HL-60/S4 (cell line): ENCODE results near the gene ACSBG1.

Source experiments
- in situ Hi-C: fragments of 300-500 bp; cut with MboI; formaldehyde crosslinking; loops from 2 replicates; pipeline ENCODE4 v1.14.3; 2022; ENCODE audit warnings: low sequenced_read_pairs

Gene ACSBG1, protein sequence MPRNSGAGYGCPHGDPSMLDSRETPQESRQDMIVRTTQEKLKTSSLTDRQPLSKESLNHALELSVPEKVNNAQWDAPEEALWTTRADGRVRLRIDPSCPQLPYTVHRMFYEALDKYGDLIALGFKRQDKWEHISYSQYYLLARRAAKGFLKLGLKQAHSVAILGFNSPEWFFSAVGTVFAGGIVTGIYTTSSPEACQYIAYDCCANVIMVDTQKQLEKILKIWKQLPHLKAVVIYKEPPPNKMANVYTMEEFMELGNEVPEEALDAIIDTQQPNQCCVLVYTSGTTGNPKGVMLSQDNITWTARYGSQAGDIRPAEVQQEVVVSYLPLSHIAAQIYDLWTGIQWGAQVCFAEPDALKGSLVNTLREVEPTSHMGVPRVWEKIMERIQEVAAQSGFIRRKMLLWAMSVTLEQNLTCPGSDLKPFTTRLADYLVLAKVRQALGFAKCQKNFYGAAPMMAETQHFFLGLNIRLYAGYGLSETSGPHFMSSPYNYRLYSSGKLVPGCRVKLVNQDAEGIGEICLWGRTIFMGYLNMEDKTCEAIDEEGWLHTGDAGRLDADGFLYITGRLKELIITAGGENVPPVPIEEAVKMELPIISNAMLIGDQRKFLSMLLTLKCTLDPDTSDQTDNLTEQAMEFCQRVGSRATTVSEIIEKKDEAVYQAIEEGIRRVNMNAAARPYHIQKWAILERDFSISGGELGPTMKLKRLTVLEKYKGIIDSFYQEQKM

DNA sequence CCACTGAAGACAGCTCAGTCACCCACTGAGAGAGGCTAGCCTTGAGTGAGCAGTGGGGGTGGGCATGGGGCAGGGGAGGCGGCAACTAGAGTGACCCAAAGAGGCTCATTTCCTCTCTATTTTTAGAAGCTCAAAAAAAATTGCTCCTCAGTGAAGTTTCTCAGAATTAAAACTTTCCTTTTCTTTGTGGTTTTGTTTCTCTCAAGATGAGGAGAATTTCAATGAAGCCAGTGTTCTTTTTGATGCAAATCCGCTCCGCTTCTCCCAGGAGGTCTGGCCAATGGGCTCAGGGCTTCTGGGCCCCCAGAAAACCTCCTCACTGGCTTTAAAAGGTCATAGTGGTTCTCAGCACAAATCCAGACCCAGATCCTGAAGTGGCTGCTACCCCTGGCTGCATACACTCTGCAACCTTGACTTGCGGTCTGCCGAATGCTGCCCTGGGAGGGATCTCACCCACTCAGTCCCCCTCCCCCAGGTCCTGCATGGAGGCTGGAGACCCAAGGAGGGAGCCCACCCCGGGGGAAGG is at the start of gene ACSBG1:
TSS of gene ACSBG1 (minus strand) at position 51 of the 526 bp plus-strand sequence. CDS start 64 bp downstream, outside the sequence.
- in situ Hi-C loops = loop anchor here (10.0 kb wide), 2 partner anchors 120 to 270 kb away; no protein-coding TSS in a partner anchor

DNA sequence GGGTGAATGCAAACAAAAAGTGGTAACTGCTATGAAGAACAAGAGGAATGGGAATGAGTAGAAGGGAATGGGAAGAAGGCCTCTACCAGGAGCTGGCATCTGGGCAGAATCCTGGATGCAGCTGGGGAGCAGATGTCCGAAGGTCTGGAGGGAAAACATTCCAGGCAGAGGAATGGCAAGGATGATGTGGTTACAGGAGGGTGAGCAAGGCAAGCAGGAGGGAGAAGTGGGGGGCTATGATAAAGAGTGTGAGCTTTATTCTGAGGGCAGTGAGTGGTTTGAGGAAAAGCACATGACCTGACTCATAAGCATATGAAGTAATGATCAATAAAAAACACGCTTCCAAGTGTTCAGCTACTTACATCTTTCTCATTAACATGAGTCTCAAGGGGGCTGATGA is 48.0 kb upstream of the ACSBG1 start:
- in situ Hi-C loops = no loop called here

DNA sequence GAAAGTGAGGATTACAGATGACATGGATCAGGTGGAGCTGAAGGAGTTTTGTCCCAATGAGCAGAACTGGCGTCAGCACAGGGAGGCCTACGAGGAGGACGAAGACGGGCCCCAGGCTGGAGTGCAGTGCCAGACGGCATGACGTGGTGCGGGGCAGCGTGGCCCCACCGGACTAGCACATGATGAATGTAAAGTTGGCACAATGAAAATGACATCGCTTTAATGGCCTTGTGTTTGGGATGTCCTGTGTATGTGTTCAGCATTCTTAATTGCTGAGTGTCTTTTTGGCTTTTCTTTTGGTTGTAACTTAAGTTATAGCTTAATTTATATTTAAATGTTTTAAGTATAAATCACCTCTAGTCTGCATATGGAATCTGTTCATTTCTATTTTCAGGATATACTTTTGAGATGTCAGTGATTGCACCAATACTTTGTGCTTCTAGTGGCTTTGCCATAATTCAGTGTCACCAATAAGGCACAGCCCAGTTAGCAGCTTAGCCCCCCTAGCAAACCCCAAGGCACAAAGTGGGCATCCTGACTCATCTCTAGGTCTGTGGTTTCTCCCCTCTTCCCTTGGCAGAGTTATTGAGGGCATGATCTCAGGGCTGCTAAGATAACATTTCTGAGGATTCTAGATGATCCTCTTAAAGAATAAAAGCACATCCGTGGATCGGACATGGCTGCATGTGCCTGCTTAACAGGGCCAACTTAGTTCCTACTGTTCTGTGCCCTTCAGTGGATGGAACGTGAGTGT is 46.1 kb upstream of the ACSBG1 start:
- in situ Hi-C loops = no loop called here

DNA sequence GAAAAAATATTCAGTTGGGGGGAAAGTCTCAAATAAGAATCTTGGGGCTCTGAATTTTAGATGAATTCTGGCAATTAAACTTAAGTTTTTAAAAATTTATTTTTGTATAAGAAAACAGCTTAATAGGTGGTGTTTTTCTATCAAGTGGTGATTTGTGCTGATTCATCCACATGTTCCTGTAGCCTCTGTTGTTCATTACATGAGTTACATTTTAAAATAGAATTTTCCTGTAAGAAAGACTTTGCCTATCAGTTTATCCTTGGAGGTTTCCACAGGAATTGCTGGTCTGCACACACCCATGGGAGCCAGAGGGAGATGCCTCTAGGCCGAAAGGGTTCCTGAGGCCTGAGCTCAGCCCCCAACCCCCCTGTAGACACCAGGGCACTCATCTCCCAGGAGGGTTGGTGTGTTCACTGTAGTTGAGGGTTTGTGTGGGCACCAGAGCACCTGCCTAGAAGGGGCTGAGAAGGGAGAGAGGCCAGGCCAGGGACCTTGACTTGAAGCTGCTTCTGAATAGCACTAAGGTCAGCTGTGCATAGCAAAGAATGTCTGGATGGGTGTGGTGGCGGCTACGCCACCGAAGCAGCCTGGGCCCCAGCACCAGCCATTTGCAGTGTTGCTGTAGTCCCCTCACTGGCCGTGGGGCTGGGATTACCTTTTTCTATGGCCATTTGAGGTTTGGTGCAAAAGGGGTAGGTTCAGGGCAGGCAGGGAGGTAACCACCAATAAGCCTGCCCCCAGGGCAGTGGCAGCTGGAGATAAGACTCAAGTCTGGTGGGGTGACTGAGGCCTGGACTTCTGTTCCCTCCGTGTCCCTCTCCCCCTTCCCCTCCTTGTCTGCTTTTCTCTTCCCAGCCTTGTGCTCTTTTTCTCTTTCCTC is 41.9 kb upstream of the ACSBG1 start:
- in situ Hi-C loops = no loop called here

DNA sequence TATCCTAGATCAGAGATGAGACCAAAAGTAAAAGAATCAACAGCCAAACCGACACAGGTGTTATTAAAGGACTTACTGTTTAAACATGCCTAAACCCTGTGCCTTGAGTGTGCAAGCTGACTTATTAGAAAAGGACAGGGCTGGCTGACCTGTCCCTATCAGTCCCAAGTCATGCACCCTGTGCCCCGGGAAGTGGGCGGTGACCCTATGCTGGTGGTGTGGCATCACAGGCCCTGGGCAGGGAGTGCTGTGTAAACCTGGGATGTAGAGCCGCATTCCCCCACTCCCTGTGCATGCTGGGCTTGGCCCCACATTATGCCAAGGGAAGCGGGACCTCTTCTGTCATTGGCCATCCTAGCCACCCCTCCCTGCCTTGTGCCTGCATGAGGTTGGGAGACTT is 40.6 kb upstream of the ACSBG1 start:
- in situ Hi-C loops = no loop called here

DNA sequence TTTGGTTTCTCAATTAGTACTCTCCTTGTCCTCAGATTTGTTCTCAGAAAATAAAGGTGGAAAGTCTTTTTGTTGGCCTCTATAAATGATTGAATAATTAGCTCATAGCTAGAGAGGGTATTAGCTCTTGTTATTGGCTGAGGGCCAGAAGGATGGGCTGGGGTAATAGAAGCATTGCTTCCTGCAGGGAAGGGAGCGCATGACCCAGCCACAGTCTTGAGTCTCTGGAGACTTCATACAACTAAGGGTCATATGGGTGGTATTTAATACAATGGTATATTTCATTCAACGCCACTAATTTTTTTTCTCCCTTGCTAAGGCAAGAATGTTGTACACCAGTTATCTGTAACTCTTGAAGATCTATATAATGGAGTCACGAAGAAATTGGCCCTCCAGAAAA is 38.4 kb upstream of the ACSBG1 start:
- in situ Hi-C loops = no loop called here

DNA sequence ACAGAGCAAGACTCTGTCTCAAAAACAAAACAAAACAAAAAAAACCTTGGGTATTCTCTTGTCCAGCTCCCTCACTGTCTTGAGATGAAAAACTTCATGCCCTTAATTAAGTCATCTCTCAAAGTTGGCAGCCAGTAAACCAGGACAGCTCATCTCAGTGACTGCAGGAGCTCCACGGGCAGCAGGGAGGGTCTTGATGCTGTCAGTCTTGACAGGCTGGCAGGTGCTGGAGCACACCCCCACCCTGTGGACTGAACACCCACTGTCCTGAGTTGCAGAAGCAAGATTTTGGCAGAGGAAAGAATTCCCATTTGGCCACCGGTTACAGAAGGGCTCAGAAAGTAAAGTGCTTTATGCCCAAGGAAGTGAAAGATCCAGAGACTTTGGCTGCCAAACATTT is 38.0 kb upstream of the ACSBG1 start:
- in situ Hi-C loops = no loop called here

DNA sequence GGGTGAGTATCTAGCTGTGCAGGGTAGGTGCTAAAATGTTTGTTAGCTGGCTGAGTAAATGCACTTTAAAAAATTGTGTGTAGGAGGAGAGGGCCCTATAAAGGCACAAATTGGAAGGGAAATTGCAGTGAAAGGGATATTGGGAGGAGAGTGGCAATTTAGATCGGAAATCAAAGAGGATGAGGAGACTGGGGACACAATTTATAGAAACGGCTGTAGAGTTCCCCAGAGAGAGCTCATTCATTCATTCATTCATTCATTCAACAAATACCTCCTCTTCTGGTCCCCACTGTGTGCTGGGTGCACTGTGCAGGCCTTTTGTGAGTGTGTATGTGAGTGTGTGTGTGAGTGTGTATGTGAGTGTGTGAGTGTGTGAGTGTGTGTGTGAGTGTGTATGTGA is 32.4 kb upstream of the ACSBG1 start:
- in situ Hi-C loops = no loop called here

DNA sequence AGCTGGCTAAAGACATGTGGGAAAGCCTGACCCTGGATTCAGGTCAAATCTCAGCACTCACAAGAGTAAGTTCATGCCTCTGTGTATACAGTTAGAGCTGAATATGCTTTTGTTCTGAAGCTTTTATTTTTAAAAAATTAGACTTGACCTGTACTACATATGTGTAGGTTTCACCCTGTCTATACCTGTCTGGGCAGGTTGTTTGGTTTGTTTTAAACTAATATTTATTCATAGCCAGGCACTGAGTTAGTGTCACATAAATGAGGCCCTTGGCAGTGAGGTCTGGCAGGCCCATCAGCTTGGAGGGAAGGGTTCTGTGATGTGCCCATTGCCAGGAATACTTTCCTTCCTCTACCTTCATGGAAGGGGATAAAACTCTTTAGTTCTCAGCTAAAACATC is 31.9 kb upstream of the ACSBG1 start:
- in situ Hi-C loops = no loop called here

DNA sequence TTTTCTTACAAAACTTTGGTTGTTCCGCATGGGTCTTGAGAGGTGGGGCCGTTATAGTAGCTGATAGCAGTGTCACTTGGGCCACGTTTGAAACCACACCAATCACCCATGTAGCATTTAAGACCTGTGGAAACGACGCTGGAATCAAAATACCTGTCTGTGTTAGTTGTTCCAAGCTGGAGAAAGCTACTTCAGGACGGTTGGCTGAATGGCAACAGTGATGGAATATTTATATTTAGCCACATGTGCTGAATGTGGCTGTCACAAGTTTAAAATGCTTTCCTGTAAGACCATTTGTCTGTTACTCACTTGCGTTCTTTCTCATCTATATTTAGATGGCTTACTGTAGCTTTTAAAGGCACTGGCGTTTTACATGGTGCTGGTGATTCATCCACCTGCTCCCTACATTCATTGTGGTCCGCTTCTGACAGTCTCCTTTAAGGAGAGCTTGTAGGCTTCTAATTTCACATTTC is 31.4 kb upstream of the ACSBG1 start:
- in situ Hi-C loops = no loop called here

DNA sequence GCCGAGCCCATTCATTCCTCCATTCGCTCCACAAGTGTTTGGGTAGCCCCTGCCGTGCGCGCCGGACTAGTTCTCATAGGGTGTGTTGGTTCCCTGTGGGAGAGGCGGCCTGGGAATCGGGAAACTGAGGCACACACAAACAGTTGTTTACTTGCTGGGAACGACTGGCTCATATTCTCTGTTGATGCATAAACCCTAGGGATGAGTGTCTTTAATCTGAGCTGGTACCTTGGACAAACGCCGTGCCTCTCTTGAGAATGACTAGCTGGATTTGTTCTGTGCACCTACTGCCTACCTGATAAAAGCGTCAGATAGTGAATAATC is 30.7 kb upstream of the ACSBG1 start:
- in situ Hi-C loops = no loop called here

DNA sequence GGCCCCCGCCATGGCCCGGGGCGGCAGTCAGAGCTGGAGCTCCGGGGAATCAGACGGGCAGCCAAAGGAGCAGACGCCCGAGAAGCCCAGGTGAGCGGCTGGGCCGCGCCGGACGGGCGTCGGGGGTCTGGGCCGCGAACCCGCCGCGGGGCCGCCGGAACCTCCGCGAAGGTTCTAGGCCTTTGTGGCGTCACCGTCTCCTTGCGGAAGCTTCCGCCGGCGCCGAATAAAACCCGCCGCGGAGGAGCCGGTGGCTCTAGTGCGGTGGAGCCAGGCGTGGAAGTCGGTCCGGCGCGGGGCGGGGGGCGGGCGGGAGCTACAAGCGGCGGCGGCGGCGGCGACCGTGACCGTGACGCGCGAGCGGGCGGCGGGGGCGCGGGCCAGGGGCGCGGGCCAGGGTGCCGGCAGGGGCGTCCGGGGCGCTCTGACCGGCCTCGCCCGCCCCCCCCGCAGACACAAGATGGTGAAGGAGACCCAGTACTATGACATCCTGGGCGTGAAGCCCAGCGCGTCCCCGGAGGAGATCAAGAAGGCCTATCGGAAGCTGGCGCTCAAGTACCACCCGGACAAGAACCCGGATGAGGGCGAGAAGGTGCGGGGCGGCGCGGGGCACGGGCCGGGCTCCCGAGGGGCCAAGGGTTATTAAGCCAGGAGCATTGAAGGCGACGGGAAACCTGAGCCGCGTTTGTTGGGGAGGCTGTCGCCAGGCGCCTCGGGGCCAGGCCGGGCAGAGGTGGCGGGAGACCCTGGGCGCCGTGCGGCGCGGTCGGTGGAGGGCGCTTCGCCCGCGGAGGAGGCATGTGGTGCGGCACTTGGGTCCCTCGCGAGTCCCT is 30.2 kb upstream of the ACSBG1 start, which contains the start of gene DNAJA4:
TSS of gene DNAJA4 (plus strand) at position 259 of the 833 bp plus-strand sequence. CDS start at position 461, 202 bp downstream.
- in situ Hi-C loops = no loop called here

DNA sequence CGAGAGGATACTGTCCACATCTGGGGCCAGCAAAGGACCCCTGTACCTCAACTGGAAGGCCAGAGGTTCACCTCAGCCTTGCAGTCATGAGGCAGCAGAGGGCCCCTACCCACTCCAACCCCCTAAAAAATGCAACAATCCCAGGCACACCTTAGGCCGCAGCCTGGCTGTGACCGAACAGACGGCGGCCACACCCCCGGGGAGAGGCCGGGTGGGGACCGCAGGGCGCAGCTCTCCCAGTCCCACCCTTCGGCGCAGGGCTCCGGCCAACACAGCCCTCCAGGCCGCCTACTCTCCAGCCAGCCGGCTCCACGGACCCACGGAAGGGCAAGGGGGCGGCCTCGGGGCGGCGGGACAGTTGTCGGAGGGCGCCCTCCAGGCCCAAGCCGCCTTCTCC is 29.5 kb upstream of the ACSBG1 start:
- in situ Hi-C loops = no loop called here

DNA sequence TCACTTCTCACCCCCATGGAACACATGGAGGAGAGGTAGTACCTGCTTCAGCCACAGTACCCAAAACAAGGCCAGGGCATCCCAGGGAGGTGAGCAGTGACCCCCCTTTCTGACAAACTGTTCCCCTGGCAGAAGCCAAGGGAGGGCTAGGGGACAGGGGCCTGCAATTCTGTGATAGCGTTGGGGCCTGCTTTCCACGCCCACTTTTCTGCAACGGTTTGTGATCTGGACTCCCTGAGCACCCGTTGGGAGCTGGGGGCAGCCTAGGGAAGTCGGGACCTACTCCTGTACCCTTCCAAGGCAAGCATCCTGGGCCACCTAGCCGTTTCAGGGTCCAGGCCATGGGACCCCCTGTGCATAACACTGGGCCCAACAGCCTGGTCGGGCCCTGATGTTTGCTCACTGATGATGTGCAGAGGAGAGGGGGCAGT is 29.0 kb upstream of the ACSBG1 start:
- in situ Hi-C loops = no loop called here

DNA sequence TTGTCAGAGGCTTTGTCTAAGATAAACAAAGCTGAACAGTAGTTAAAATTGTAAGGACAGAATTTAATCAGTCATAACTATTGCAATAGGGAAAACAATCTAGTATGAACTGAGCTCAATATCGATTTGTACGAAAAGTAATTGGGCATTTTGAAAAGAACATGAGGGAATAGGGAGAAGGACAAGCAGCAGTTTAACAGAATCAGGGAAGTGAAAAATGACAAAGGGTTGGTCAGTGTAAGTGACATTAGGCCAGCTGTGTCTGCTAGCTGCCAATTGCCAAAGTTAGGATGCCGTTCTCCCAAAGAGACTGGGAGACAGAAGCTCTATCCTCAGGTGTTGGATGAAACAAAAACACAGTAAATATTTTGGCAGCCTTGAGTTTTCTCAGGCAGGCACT is 26.7 kb upstream of the ACSBG1 start:
- in situ Hi-C loops = no loop called here

DNA sequence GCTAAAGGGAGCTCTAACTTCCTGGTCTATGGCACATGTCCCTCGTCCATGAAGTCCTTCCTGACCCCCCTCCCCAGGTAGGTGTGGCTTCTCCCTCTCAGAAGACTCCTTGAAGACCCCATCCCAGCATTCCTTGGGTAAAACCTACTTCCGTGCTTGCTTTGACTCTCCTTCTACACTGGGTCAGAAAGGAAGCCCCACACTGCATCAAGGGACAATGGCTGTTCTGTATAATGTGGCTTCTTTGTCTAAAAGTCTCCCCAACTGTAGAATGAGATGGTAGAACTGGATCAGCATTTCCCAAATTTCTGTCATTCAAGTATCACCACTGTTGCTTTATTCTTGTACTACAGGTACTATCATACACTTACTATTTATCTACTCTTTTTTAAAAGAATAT is 26.1 kb upstream of the ACSBG1 start:
- in situ Hi-C loops = no loop called here

DNA sequence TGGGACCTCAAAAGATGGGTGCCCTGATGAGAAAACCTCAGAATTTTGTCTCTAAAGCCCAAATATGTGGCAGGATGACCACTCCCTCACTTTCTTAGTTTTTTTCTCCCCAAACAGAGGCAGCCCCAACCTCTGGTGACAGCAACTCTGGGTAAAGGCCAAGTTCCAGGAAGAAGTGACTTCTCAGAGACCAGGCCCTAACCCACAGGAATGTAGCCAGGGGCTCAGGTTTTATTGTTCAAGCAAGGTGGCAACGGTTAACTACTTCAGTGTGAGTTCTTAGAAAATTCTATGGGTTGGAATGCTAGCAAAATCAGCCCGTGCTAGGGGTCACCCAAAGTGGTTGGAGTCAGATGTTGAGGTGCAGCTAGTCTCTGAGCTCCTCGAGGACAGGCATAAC is 24.9 kb upstream of the ACSBG1 start:
- in situ Hi-C loops = no loop called here

DNA sequence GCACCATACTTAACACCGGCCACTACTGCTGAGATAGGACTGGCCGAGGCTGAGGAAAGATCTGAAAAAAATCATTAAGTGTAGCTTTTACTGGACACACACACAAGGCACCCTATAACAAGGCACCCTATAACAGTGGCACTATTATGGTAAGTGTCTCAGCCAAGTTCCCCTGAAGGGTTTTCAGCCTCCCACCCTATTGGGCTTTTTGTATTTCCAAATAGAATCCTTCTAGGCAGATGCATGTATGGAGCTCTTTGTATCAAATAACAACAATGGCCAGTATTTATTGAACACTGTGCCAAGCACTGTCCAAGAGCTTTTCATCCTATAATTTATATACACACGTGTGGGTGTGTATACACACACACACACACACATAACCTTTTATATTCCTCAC is 23.3 kb upstream of the ACSBG1 start:
- in situ Hi-C loops = no loop called here

DNA sequence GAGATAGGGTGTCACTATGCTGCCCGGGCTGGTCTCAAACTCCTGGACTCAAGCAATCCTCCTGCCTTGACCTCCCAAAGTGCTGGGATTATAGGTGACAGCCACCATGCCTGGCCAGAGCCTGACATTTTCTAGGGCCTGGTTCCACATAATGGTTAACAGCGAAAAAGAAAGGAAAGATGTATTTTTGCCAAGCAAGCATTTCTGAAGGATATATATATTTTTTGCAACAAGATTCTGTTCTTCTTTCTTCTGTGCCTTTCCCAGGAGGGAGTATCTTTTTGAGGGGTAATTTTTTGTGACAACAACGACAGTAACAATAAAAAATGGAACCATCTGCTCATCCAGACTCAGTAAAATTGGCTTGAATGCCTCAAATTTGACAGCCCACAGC is 21.7 kb upstream of the ACSBG1 start:
- in situ Hi-C loops = no loop called here
